Neutrophil (primary cell): Measurements from ENCODE around the gene RCE1.

ENCODE experiments used
- H3K27ac ChIP-seq: fragments of 200-600 bp; sonication (generic); 2 replicates; pipeline ENCODE4 v1.5.1; 2016; ENCODE audit warnings: mild to moderate bottlenecking, moderate library complexity
- H3K27me3 ChIP-seq: fragments of 200-600 bp; sonication (generic); 2 replicates; pipeline ENCODE4 v1.6.0; 2016; ENCODE audit warnings: mild to moderate bottlenecking
- H3K36me3 ChIP-seq: fragments of 200-600 bp; sonication (generic); 2 replicates; pipeline ENCODE4 v1.5.1; 2017
- H3K4me1 ChIP-seq, 2 experiments: fragments of 200-600 bp in 1 of 2; sonication (generic) in 1 of 2; 1 replicate in 1 of 2; 2 replicates in 1 of 2; pipeline versions ENCODE4 v1.5.1 to v1.6.1; 2013 to 2016; ENCODE audit warnings: low read depth in 1 of 2, low read length in 1 of 2, mild to moderate bottlenecking in 1 of 2, moderate library complexity in 1 of 2; ENCODE audit not compliant: control insufficient read depth in 1 of 2, insufficient read depth in 1 of 2
- H3K4me3 ChIP-seq, 2 experiments: fragments of 200-600 bp in 1 of 2; sonication (generic) in 1 of 2; 1 replicate in 1 of 2; 2 replicates in 1 of 2; pipeline ENCODE4 v1.5.1; 2013 to 2016; ENCODE audit warnings: low read depth in 1 of 2, low read length in 1 of 2, mild to moderate bottlenecking in 1 of 2, moderate library complexity in 1 of 2
- H3K9me3 ChIP-seq: fragments of 200-600 bp; sonication (generic); 2 replicates; pipeline ENCODE4 v1.5.1; 2016
- CTCF ChIP-seq: fragments of 200-600 bp; sonication (generic); IDR thresholded peaks from 2 replicates; pipeline ENCODE4 v1.5.1; 2016; ENCODE audit warnings: antibody characterized with exemption

Gene RCE1

GRCh38 chr11:66859686-66860448 lies 16.6 kb downstream of the RCE1 start:
- no peaks in the 10 kb centered on the region for H3K27me3 ChIP-seq
- no peaks in the 10 kb centered on the region for H3K9me3 ChIP-seq
- H3K4me3 ChIP-seq: no peak overlapping the region
- no peak overlapping the region for H3K27ac ChIP-seq
- no peaks in the 10 kb centered on the region for H3K36me3 ChIP-seq
- peaks cover 10 to 17% of the 10 kb centered on the region in 2 experiments for H3K4me1 ChIP-seq
- TF ChIP-seq CTCF: no peak

GRCh38 chr11:66860449-66860831 lies 17.2 kb downstream of the RCE1 start:
- no peaks in the 10 kb centered on the region for H3K9me3 ChIP-seq
- no peak for TF ChIP-seq CTCF
- no peaks in the 10 kb centered on the region for H3K27me3 ChIP-seq
- no peak overlapping the region for H3K27ac ChIP-seq
- H3K4me3 ChIP-seq: no peak overlapping the region
- peaks cover 10 to 15% of the 10 kb centered on the region in 2 experiments for H3K4me1 ChIP-seq
- H3K36me3 ChIP-seq: no peaks in the 10 kb centered on the region

- TF ChIP-seq CTCF: no peak
- no peaks in the 10 kb centered on the region for H3K9me3 ChIP-seq
- H3K27me3 ChIP-seq: no peaks in the 10 kb centered on the region
- no peak overlapping the region for H3K27ac ChIP-seq
- peaks cover 3 to 8% of the 10 kb centered on the region in 2 experiments for H3K4me1 ChIP-seq
- no peaks in the 10 kb centered on the region for H3K36me3 ChIP-seq
- H3K4me3 ChIP-seq: no peak overlapping the region
Measured at GRCh38 chr11:66861038-66861773, 18.0 kb downstream of the RCE1 start.

GRCh38 chr11:66861774-66862558 lies 18.7 kb downstream of the RCE1 start:
- TF ChIP-seq CTCF: no peak

GRCh38 chr11:66862559-66863037 lies 19.4 kb downstream of the RCE1 start:
- Histone ChIP-seq H3K9me3 (no peaks in the 10 kb centered on the region), H3K27me3 (no peaks in the 10 kb centered on the region), H3K4me1 (no peaks in the 10 kb centered on the region), H3K4me3 (no peak overlapping the region), H3K27ac (no peak overlapping the region), H3K36me3 (no peaks in the 10 kb centered on the region)
- TF ChIP-seq CTCF: no peak

More at GRCh38 chr11:66861774-66862558, 18.7 kb downstream of the RCE1 start:
- no peaks in the 10 kb centered on the region for H3K36me3 ChIP-seq
- H3K27me3 ChIP-seq: no peaks in the 10 kb centered on the region
- H3K4me3 ChIP-seq: no peak overlapping the region
- H3K9me3 ChIP-seq: no peaks in the 10 kb centered on the region
- peaks cover 3 to 5% of the 10 kb centered on the region in 2 experiments for H3K4me1 ChIP-seq
- H3K27ac ChIP-seq: no peak overlapping the region
